ENCODE measurements around the gene JUNB. TPM values are rescaled to one million over a fixed set of nuclear protein-coding genes. Genes with fewer than 3 reads are reported as not detected.

Gene JUNB
- polyA plus RNA-seq, 1 donor (not counting 4 experiments of a cell fraction or from before 2014, with no cell fraction given) = 40.8 TPM

- DNase-seq (ENCODE audit: low read depth, low spot score) = no peak
- no peaks in the 10 kb centered on the region for H3K9me3 ChIP-seq (ENCODE audit: control insufficient read depth, low read depth, low read length)
- no peaks in the 10 kb centered on the region for H3K27me3 ChIP-seq (ENCODE audit: control insufficient read depth, extremely low read depth, insufficient read depth, low read length)
- H2AFZ ChIP-seq (ENCODE audit: control insufficient read depth, low read length) = peak overlapping the region; percentile 46
- H3K36me3 ChIP-seq (ENCODE audit: control insufficient read depth in 2 of 2, extremely low read depth in 1 of 2, insufficient read depth in 2 of 2, low read length in 2 of 2) = no peaks in the 10 kb centered on the region
- H4K20me1 ChIP-seq (ENCODE audit: control insufficient read depth, extremely low read depth, insufficient read depth, low read length) = peaks cover 11% of the 10 kb centered on the region
- H3K4me2 ChIP-seq (ENCODE audit: control insufficient read depth, extremely low read depth, insufficient read depth, low read depth, low read length) = peak overlapping the region; percentile 99
- no peak for FAIRE-seq
- dilution Hi-C loops (cut with MboI; ENCODE audit: extremely low pct_ligation_motif_present, low sequenced_read_pairs) = no loop called here
- H3K9me1 ChIP-seq (ENCODE audit: control insufficient read depth, extremely low read depth, insufficient read depth, low read length) = no peaks in the 10 kb centered on the region
- peak overlapping the region; percentile 97 for H3K9ac ChIP-seq (ENCODE audit: control insufficient read depth, extremely low read depth, insufficient read depth, low read length)
- H3K4me1 ChIP-seq (ENCODE audit: control insufficient read depth, extremely low read depth, insufficient read depth, low read length) = peaks cover 58% of the 10 kb centered on the region
- peak overlapping the region in 2 of 3 experiments; percentile 48 to 49 for H3K4me3 ChIP-seq (ENCODE audit: control insufficient read depth in 2 of 3, extremely low read depth in 1 of 3, insufficient read depth in 2 of 3, low read depth in 1 of 3, low read length in 3 of 3)
- TF ChIP-seq CTCF (optimal IDR thresholded peaks at IDR 0.05 in 1 of 3, IDR thresholded peaks at IDR 0.05 in 1 of 3, conservative IDR thresholded peaks at IDR 0.05 in 1 of 3; ENCODE audit: extremely low read depth in 1 of 3, insufficient read depth in 2 of 3, low read length in 3 of 3) = peak in 1 of 3 experiments; percentile 19
- no peak for TF ChIP-seq EZH2 (IDR thresholded peaks at IDR 0.05; ENCODE audit: low read length)
- H3K79me2 ChIP-seq (ENCODE audit: control insufficient read depth, insufficient read depth, low read length) = peaks cover 19% of the 10 kb centered on the region
- H3K27ac ChIP-seq (ENCODE audit: control insufficient read depth, insufficient read depth, low read length) = peak overlapping the region; percentile 98
These were observed 2.6 kb upstream of the JUNB start for GRCh38 chr19:12788682-12789097.

- H3K4me1 ChIP-seq (ENCODE audit: control insufficient read depth, extremely low read depth, insufficient read depth, low read length) = peaks cover 55% of the 10 kb centered on the region
- peak overlapping the region; percentile 98 for H3K27ac ChIP-seq (ENCODE audit: control insufficient read depth, insufficient read depth, low read length)
- H3K36me3 ChIP-seq (ENCODE audit: control insufficient read depth in 2 of 2, extremely low read depth in 1 of 2, insufficient read depth in 2 of 2, low read length in 2 of 2) = no peaks in the 10 kb centered on the region
- no peak for FAIRE-seq
- dilution Hi-C loops (cut with MboI; ENCODE audit: extremely low pct_ligation_motif_present, low sequenced_read_pairs) = no loop called here
- H4K20me1 ChIP-seq (ENCODE audit: control insufficient read depth, extremely low read depth, insufficient read depth, low read length) = peaks cover 11% of the 10 kb centered on the region
- H3K27me3 ChIP-seq (ENCODE audit: control insufficient read depth, extremely low read depth, insufficient read depth, low read length) = no peaks in the 10 kb centered on the region
- H3K79me2 ChIP-seq (ENCODE audit: control insufficient read depth, insufficient read depth, low read length) = peaks cover 19% of the 10 kb centered on the region
- DNase-seq (ENCODE audit: low read depth, low spot score) = no peak
- H2AFZ ChIP-seq (ENCODE audit: control insufficient read depth, low read length) = peak overlapping the region; percentile 46
- H3K4me3 ChIP-seq (ENCODE audit: control insufficient read depth in 2 of 3, extremely low read depth in 1 of 3, insufficient read depth in 2 of 3, low read depth in 1 of 3, low read length in 3 of 3) = peak overlapping the region; percentile 48 to 73 (median 49)
- H3K9ac ChIP-seq (ENCODE audit: control insufficient read depth, extremely low read depth, insufficient read depth, low read length) = peak overlapping the region; percentile 97
- H3K9me3 ChIP-seq (ENCODE audit: control insufficient read depth, low read depth, low read length) = no peaks in the 10 kb centered on the region
- H3K9me1 ChIP-seq (ENCODE audit: control insufficient read depth, extremely low read depth, insufficient read depth, low read length) = no peaks in the 10 kb centered on the region
- TF ChIP-seq EZH2 (IDR thresholded peaks at IDR 0.05; ENCODE audit: low read length) (no peak), CTCF (optimal IDR thresholded peaks at IDR 0.05 in 1 of 3, IDR thresholded peaks at IDR 0.05 in 1 of 3, conservative IDR thresholded peaks at IDR 0.05 in 1 of 3; ENCODE audit: extremely low read depth in 1 of 3, insufficient read depth in 2 of 3, low read length in 3 of 3) (no peak)
- peak overlapping the region; percentile 99 for H3K4me2 ChIP-seq (ENCODE audit: control insufficient read depth, extremely low read depth, insufficient read depth, low read depth, low read length)
These were observed 2.0 kb upstream of the JUNB start for GRCh38 chr19:12789098-12789903.

All from keratinocyte (primary cell).